NOMO-1 (cell line): ENCODE results near the gene TMEM132C.

Source experiments
- DNase-seq, 2 experiments: peaks; one replicate each; lab custom pipeline; 2025; ENCODE audit not compliant: unreplicated experiment in 2 of 2; lab: John Stamatoyannopoulos, UW

Gene TMEM132C

GRCh38 chr12:128693771-128694170 lies 426.8 kb downstream of the TMEM132C start:
- no peak for DNase-seq

DNA sequence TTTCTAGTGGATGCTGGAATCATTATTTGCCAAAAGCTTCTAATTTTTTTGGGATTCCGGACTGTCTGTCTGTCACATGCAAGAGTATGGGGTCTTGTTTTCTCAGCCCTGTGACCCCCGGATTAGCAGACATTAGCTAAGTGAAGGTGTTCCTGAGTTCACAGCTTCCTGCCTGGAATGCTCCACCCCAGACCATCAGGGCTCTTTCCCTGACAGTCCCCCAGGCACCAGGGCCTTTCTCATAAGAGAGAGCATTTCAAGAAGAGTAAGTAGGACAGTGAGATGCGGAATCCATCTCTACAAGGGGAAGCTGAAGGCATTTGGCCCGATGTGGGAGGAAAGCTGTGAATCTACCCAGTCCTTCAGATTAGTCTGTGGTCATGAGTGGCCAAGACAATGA lies 427.5 kb downstream of the TMEM132C start:
- no peak for DNase-seq

DNA sequence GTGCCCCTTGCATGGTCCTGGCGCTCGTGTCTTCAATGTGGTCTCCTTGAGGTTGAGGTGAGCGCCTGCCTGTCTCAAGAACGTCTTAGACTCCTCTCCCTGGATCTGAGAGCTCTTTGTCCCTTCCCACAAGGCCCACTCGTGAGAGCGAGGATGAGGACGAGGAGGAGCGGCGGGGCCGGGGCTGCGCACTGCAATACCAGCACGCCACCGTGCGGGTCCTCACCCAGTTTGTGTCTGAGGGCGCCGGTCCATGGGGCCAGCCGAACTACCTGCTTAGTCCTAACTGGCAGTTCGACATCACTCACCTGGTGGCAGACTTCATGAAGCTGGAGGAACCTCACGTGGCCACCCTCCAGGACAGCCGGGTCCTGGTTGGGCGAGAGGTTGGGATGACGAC lies 428.7 kb downstream of the TMEM132C start:
- DNase-seq = no peak

GRCh38 chr12:128698301-128698972 lies 431.5 kb downstream of the TMEM132C start:
- DNase-seq = no peak

- no peak for DNase-seq
Measured at GRCh38 chr12:128699106-128699505, 432.1 kb downstream of the TMEM132C start.

DNA sequence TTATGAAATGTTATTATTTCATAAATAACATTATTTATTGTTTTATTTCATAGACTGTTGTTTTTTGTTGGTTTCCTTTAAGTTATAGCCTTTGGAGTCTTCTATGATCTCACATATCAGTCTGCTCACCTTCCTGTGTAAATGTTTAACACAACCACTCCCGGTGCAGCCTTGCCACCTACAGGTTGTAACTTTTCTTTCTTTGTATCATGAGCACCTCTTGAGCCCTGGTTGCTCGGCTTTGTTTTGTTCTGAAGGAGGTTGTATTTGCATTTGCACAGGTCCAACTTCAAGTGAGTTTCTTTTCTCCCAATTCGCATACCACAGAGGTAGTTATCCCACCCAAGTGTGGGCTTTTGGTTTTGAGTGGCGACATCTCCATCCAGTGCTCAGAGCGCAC lies 435.4 kb downstream of the TMEM132C start:
- DNase-seq = no peak

DNA sequence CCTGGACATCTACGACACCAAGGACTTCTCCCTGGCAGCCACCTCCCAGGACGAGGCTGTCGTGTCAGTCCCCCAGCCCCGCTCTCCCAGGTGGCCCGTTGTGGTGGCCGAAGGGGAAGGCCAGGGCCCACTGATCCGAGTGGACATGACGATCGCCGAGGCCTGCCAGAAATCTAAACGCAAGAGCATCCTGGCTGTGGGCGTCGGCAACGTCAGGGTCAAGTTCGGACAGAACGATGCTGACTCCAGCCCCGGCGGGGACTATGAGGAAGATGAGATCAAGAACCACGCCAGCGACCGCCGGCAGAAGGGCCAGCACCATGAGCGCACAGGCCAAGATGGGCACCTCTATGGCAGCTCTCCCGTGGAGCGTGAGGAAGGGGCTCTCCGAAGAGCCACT lies 438.2 kb downstream of the TMEM132C start:
- DNase-seq = no peak

DNA sequence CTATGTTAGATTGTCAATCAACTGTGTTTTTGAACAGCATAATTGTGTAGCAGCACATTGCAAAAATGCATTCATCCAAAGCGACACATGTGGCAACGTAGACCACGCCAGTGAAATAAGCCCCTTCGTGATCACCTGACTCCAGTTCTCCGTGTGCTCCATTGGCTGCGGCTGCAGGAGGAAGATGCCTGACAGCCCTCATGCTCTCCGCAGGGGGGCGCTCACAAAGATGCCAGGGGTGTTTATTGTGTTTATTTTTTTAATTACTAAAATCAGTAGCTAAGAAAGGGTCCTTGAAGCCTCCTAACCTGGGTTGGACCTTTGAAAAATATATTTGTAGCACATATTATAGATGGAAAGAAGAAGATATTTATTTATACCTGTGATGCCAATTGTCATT lies 440.5 kb downstream of the TMEM132C start:
- no peak for DNase-seq

GRCh38 chr12:128708789-128709188 lies 441.8 kb downstream of the TMEM132C start:
- no peak for DNase-seq

- no peak for DNase-seq
Measured at GRCh38 chr12:128709660-128710059, 442.7 kb downstream of the TMEM132C start.

GRCh38 chr12:128711486-128711885 lies 444.5 kb downstream of the TMEM132C start:
- DNase-seq = no peak

- no peak for DNase-seq
Measured at GRCh38 chr12:128712622-128713021, 445.7 kb downstream of the TMEM132C start.

- DNase-seq = no peak
Measured at GRCh38 chr12:128715485-128715884, 448.5 kb downstream of the TMEM132C start.

- DNase-seq = no peak
Measured at GRCh38 chr12:128724468-128725046, 457.6 kb downstream of the TMEM132C start.

DNA sequence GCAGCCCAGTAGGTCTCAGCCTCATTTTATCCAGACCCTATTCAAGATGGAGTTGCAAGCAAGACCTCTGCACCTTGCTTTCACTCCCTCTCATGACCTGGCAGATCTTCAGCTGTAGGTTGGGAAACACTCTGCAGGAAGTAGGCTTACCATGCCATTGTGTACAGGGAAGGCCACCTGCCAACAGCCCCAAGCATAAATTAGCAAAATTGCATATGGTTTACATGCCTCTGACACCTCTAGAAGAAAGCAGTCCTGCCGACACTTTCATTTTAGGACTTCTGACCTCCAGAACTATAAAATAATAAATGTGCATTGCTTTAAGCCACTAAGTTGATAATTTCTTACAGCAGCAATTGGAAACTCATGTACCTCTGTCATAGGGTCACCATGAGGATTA lies 459.9 kb downstream of the TMEM132C start:
- no peak for DNase-seq

- DNase-seq = no peak
Measured at GRCh38 chr12:128727461-128727860, 460.5 kb downstream of the TMEM132C start.

GRCh38 chr12:128727999-128728398 lies 461.0 kb downstream of the TMEM132C start:
- DNase-seq = no peak

- DNase-seq = no peak
Measured at GRCh38 chr12:128729628-128730121, 462.7 kb downstream of the TMEM132C start.

GRCh38 chr12:128734371-128734770 lies 467.4 kb downstream of the TMEM132C start:
- no peak for DNase-seq

DNA sequence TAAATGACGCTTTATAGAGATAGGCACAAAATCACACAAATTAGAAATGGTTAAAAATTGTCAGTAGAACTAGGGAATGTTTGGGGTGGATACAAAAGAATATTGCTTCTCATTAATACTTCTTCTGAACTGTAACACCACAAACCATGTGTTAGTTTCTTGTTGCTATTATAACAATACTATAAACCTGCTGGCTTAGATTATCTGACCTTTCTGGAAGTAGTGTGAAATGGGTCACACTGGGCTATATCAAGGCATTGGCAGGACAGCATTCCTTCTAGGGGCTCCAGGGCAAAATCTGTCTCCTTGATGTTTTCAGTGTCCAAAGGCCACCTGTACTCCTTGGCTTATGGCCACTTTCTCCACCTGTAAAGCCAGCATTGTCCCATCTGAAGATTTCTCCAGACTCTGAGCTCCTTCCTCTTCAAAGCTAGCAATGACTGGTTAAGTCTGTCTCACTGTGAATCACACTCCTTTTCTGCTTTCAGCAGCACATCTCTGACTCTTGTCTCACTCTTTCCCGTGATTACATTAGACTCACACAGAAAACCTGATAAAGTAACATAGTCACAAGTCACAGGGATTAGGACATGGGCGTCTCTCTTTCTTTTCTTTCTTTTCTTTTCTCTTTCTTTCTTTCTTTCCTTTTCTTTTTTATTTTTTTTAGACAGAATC lies 470.5 kb downstream of the TMEM132C start:
- DNase-seq = no peak

DNA sequence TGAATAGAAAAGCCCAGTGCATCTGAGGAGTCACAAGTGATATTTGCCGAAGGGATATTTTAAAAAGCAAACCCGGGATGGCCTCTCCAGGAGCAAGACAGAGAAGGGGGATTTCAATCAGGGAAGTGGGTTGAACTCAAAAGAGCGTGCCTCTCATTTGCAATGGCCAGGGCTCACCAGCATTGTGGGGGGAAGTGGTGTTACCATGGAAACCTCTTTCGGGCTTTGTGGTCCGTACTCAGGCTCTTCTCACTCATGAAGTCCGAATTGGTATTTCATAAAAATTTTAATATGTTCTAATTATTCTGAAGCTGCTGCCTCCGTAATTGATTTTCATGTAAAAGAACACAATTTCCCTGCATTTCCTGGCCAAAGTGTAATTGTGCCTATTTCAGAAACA lies 476.9 kb downstream of the TMEM132C start:
- no peak for DNase-seq
